Fibroblast of mammary gland (primary cell): ENCODE measurements around the gene TSPAN6.

Experiments used
- DNase-seq: peaks from one replicate; pipeline ENCODE4 v3.0.0-alpha.2; 2010; ENCODE audit warnings: low read depth
- H3K4me3 ChIP-seq: 2 replicates; pipeline ENCODE4 v1.5.1; 2011; ENCODE audit warnings: low read depth, mild to moderate bottlenecking, low read length, moderate library complexity; ENCODE audit not compliant: control insufficient read depth
- CTCF ChIP-seq: conservative IDR thresholded peaks from 2 replicates; pipeline ENCODE4 v1.5.1; 2011; ENCODE audit warnings: low read depth, low read length, inconsistent platforms; ENCODE audit not compliant: control insufficient read depth, insufficient read depth

Gene TSPAN6

GRCh38 chrX:100677611-100678181, 41.1 kb upstream of the TSPAN6 start:
- DNase-seq: peak; percentile 34
- TF ChIP-seq CTCF: no peak
- H3K4me3 ChIP-seq: no peak overlapping the region

- no peak for TF ChIP-seq CTCF
- no peak for DNase-seq
- H3K4me3 ChIP-seq: no peak overlapping the region
Observed at GRCh38 chrX:100674705-100675104, 38.1 kb upstream of the TSPAN6 start.

GRCh38 chrX:100673397-100673953, 36.9 kb upstream of the TSPAN6 start:
- no peak for TF ChIP-seq CTCF
- peak; percentile 90 for DNase-seq
- no peak overlapping the region for H3K4me3 ChIP-seq

GRCh38 chrX:100672966-100673365, 36.4 kb upstream of the TSPAN6 start:
- H3K4me3 ChIP-seq: no peak overlapping the region
- no peak for TF ChIP-seq CTCF
- no peak for DNase-seq

GRCh38 chrX:100663642-100664041, 27.0 kb upstream of the TSPAN6 start:
- no peak for DNase-seq
- TF ChIP-seq CTCF: no peak
- H3K4me3 ChIP-seq: no peak overlapping the region

- TF ChIP-seq CTCF: no peak
- no peak overlapping the region for H3K4me3 ChIP-seq
- peak; percentile 74 for DNase-seq
Observed at GRCh38 chrX:100662796-100663195, 26.2 kb upstream of the TSPAN6 start.
